Measurements from ENCODE around the gene RELL2.

Gene RELL2

GRCh38 chr5:141636106-141636412 lies 738 bp upstream of the RELL2 start:
- no peak for TF ChIP-seq SIN3A (IDR thresholded peaks at IDR 0.05; ENCODE audit: borderline replicate concordance, insufficient read depth, low read length)
- TF ChIP-seq FOXP2 (optimal IDR thresholded peaks at IDR 0.05; ENCODE audit: borderline replicate concordance, extremely low read depth, extremely low read length, insufficient read depth) = no peak
- no peak for TF ChIP-seq POLR2AphosphoS5 (IDR thresholded peaks at IDR 0.05; ENCODE audit: low read depth, low read length)
- no peak for TF ChIP-seq REST (IDR thresholded peaks at IDR 0.05; ENCODE audit: insufficient read depth in 1 of 2, low read depth in 2 of 2, low read length in 2 of 2)
- no peak for TF ChIP-seq TAF1 (IDR thresholded peaks at IDR 0.05; ENCODE audit: borderline replicate concordance, insufficient read depth, low read length)

DNA sequence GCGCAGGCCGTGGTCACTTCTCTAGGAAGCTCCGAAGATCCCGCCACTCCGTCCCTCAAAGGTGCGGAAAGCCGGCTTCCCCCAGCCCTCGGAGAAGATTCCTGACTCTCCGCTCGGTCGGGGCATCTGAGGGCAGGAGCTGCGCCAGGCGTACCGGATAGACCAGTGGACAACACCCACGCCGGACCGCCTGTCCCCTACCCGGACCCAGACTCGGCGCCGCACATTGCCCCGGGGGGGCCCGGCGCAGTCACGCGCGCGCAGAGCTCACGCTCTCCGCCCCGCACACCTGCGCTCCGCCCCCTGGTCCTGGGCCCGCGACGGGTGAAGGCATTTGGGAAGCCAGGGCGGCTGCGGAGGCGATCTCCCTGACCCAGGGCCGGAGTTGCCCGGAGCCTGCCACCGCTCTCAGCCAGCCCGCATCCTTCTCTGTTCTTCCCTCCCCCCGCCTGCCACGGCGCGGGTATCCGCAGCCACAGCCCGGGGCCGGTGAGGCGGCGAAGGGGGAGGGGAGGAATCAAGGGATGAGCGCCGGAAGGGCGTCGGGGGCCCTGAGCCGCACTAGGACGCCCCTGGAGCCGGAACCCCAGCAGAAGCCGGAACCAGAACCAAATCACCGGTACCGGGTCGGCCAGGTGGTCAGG lies 448 bp downstream of the RELL2 start:
- no peak for TF ChIP-seq POLR2AphosphoS5 (IDR thresholded peaks at IDR 0.05; ENCODE audit: low read depth, low read length)
- TF ChIP-seq SIN3A (IDR thresholded peaks at IDR 0.05; ENCODE audit: borderline replicate concordance, insufficient read depth, low read length) = no peak
- TF ChIP-seq TAF1 (IDR thresholded peaks at IDR 0.05; ENCODE audit: borderline replicate concordance, insufficient read depth, low read length) = no peak
- TF ChIP-seq FOXP2 (optimal IDR thresholded peaks at IDR 0.05; ENCODE audit: borderline replicate concordance, extremely low read depth, extremely low read length, insufficient read depth) = peak; percentile 29
- no peak for TF ChIP-seq REST (IDR thresholded peaks at IDR 0.05; ENCODE audit: insufficient read depth in 1 of 2, low read depth in 2 of 2, low read length in 2 of 2)

DNA sequence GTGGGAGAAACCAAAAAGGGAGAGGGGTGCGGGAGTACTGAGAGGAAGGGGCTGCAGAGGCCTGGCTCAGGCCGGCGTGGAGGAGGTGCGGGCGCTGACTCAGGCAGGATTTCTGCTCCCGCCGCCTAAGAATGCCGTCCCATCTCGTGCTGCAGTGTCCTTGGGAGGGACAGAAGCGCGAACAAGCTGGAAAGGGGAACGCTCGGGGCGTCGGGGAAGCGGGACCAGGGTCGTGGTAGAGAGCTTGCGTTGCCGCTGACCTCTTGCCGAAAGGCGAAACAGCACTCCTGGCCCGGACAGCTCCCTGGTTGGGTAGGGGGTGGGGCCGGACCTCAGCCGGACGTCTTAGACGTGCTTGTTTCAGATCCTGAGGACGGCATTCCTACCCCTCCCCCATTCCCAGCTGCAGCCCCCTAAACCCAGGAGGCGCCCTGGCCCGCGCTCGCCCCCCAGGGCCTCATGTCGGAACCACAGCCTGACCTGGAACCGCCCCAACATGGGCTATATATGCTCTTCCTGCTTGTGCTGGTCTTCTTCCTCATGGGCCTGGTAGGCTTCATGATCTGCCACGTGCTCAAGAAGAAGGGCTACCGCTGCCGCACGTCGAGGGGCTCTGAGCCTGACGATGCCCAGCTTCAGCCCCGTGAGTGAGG lies 1.1 kb downstream of the RELL2 start:
- TF ChIP-seq SIN3A (IDR thresholded peaks at IDR 0.05; ENCODE audit: borderline replicate concordance, insufficient read depth, low read length) = peak; percentile 92; the same call in 1 of the 2 replicates
- TF ChIP-seq REST (IDR thresholded peaks at IDR 0.05; ENCODE audit: insufficient read depth in 1 of 2, low read depth in 2 of 2, low read length in 2 of 2) = peak; percentile 93
- no peak for TF ChIP-seq POLR2AphosphoS5 (IDR thresholded peaks at IDR 0.05; ENCODE audit: low read depth, low read length)
- TF ChIP-seq FOXP2 (optimal IDR thresholded peaks at IDR 0.05; ENCODE audit: borderline replicate concordance, extremely low read depth, extremely low read length, insufficient read depth) = no peak

GRCh38 chr5:141638771-141639170 lies 2.0 kb downstream of the RELL2 start:
- TF ChIP-seq SIN3A (IDR thresholded peaks at IDR 0.05; ENCODE audit: borderline replicate concordance, insufficient read depth, low read length) (no peak), REST (IDR thresholded peaks at IDR 0.05; ENCODE audit: insufficient read depth in 1 of 2, low read depth in 2 of 2, low read length in 2 of 2) (no peak)

All from PFSK-1 (cell line).